ENCODE measurements around the gene DGKH. TPM values are rescaled to one million over a fixed set of nuclear protein-coding genes. Genes with fewer than 3 reads are reported as not detected.

Gene DGKH
- total RNA-seq, 1 donor from 2014 or later: 12.1 TPM

- Mint-ChIP-seq H3K27ac (no peak overlapping the region), H3K4me3 (no peak overlapping the region), H3K9me3 (peaks cover 12% of the 10 kb centered on the region), H3K4me1 (peaks cover 15% of the 10 kb centered on the region), H3K36me3 (no peaks in the 10 kb centered on the region), H3K27me3 (ENCODE audit: insufficient read depth, low read depth) (peaks cover 26% of the 10 kb centered on the region)
- H2AFZ ChIP-seq (replicated peaks): peak overlapping the region; percentile 91
- peaks cover 3% of the 10 kb centered on the region for H3K9me3 ChIP-seq (ENCODE audit: low read depth)
- no peak for DNase-seq (ENCODE audit: low spot score)
- H4K20me1 ChIP-seq (ENCODE audit: low read depth): peaks cover 32% of the 10 kb centered on the region
- TF ChIP-seq, protein P1, sequence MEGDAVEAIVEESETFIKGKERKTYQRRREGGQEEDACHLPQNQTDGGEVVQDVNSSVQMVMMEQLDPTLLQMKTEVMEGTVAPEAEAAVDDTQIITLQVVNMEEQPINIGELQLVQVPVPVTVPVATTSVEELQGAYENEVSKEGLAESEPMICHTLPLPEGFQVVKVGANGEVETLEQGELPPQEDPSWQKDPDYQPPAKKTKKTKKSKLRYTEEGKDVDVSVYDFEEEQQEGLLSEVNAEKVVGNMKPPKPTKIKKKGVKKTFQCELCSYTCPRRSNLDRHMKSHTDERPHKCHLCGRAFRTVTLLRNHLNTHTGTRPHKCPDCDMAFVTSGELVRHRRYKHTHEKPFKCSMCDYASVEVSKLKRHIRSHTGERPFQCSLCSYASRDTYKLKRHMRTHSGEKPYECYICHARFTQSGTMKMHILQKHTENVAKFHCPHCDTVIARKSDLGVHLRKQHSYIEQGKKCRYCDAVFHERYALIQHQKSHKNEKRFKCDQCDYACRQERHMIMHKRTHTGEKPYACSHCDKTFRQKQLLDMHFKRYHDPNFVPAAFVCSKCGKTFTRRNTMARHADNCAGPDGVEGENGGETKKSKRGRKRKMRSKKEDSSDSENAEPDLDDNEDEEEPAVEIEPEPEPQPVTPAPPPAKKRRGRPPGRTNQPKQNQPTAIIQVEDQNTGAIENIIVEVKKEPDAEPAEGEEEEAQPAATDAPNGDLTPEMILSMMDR (IDR thresholded peaks at IDR 0.05): no peak
- TF ChIP-seq EZH2phosphoT487 (IDR thresholded peaks at IDR 0.05) (no peak), EZH2 (IDR thresholded peaks at IDR 0.05) (no peak)
- H3K27me3 ChIP-seq: peaks cover 68% of the 10 kb centered on the region
- peaks cover 45% of the 10 kb centered on the region for H3K79me2 ChIP-seq (ENCODE audit: low read depth)
- peak overlapping the region; percentile 96 for H3K4me2 ChIP-seq
- no peaks in the 10 kb centered on the region for H3K36me3 ChIP-seq
- peaks cover 12% of the 10 kb centered on the region for H3K4me1 ChIP-seq
- H3K9ac ChIP-seq: no peak overlapping the region
- peaks cover 26% of the 10 kb centered on the region for H3F3A ChIP-seq (ENCODE audit: low read depth)
- no peak overlapping the region for H3K27ac ChIP-seq
- peak overlapping the region; percentile 88 for H3K4me3 ChIP-seq
Observed at GRCh38 chr13:42040730-42041010, 7.8 kb upstream of the DGKH start.

DNA sequence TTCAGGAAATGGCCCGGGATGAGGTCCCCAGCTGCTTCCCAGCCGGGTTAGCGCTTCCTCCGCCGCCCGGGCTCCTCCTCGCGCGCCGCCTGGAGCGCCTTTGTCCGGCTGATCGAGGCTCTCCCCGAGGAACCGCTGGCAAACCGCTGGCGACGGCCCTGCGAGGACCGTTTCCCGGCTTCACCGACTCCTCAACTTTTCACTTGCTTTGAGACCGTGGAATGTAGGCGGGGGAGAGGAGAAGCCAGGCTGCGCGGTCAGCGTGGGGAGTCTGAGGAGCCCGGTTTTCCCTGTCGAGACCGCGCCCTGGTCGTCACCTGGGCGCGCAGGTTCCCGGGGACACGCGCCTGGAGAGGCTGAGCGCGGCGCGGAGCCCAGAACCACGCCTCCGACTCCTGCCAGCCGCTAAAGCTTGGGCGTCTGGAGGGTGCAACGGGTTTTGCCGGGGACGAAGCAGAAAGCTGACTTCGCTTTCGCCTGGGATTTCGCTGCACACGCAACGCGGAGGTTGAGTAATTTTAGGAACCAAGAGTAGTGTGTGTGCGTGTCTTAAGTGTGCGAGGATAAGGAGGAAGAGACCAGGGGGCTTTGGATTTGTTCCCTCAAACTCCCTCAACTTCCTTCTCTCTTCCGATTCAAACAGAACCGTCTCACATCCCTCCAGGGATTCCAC, 7.3 kb upstream of the DGKH start:
- DNase-seq (ENCODE audit: low spot score): peak; percentile 68
- H3K4me2 ChIP-seq: peak overlapping the region; percentile 96
- Mint-ChIP-seq H3K9me3 (peaks cover 7% of the 10 kb centered on the region), H3K36me3 (no peaks in the 10 kb centered on the region), H3K4me1 (peaks cover 15% of the 10 kb centered on the region), H3K4me3 (peak overlapping the region; percentile 99), H3K27ac (no peak overlapping the region), H3K27me3 (ENCODE audit: insufficient read depth, low read depth) (peaks cover 26% of the 10 kb centered on the region)
- no peak overlapping the region for H3K9ac ChIP-seq
- peaks cover 72% of the 10 kb centered on the region for H3K27me3 ChIP-seq
- peak overlapping the region; percentile 91 for H2AFZ ChIP-seq (replicated peaks)
- H3K9me3 ChIP-seq (ENCODE audit: low read depth): no peaks in the 10 kb centered on the region
- H3K4me3 ChIP-seq: peak overlapping the region; percentile 88
- H3K79me2 ChIP-seq (ENCODE audit: low read depth): peaks cover 49% of the 10 kb centered on the region
- H4K20me1 ChIP-seq (ENCODE audit: low read depth): peaks cover 37% of the 10 kb centered on the region
- peaks cover 26% of the 10 kb centered on the region for H3F3A ChIP-seq (ENCODE audit: low read depth)
- no peak overlapping the region for H3K27ac ChIP-seq
- TF ChIP-seq EZH2 (IDR thresholded peaks at IDR 0.05) (peak; percentile 50), EZH2phosphoT487 (IDR thresholded peaks at IDR 0.05) (no peak)
- TF ChIP-seq, protein P1 (IDR thresholded peaks at IDR 0.05): no peak
- no peaks in the 10 kb centered on the region for H3K36me3 ChIP-seq
- H3K4me1 ChIP-seq: peaks cover 12% of the 10 kb centered on the region

DNA sequence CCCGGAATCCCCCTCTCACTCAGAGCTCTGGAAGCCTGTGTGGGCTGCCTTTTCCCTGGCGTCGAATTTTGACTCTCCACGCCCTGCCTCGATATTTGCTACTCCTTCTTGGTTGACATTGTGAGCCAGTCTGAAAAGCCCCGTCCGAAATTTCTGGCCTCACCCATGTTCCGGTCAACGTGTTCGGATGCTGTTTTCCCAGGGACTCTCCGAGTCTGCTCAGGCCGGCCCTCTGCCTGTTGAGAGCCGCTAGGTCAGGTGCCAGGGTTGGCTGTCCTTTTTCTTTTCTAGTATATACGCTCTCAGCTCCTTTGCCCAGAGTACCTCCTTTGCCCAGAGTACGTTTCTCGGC, 6.8 kb upstream of the DGKH start:
- Histone ChIP-seq H3K36me3 (no peaks in the 10 kb centered on the region), H3K27ac (no peak overlapping the region), H3K4me2 (peak overlapping the region; percentile 96), H3F3A (ENCODE audit: low read depth) (peaks cover 26% of the 10 kb centered on the region), H3K4me3 (peak overlapping the region; percentile 88), H2AFZ (replicated peaks) (peak overlapping the region; percentile 91), H3K4me1 (peaks cover 12% of the 10 kb centered on the region), H3K9ac (no peak overlapping the region), H4K20me1 (ENCODE audit: low read depth) (peaks cover 42% of the 10 kb centered on the region), H3K27me3 (peaks cover 72% of the 10 kb centered on the region), H3K79me2 (ENCODE audit: low read depth) (peaks cover 54% of the 10 kb centered on the region), H3K9me3 (ENCODE audit: low read depth) (no peaks in the 10 kb centered on the region)
- Mint-ChIP-seq H3K36me3 (no peaks in the 10 kb centered on the region), H3K9me3 (peaks cover 3% of the 10 kb centered on the region), H3K27me3 (ENCODE audit: insufficient read depth, low read depth) (peaks cover 24% of the 10 kb centered on the region), H3K27ac (no peak overlapping the region), H3K4me3 (peak overlapping the region; percentile 99), H3K4me1 (peaks cover 16% of the 10 kb centered on the region)
- DNase-seq (ENCODE audit: low spot score): peak; percentile 76
- TF ChIP-seq EZH2phosphoT487 (IDR thresholded peaks at IDR 0.05) (no peak), EZH2 (IDR thresholded peaks at IDR 0.05) (peak; percentile 47)
- TF ChIP-seq, protein P1 (IDR thresholded peaks at IDR 0.05): peak; percentile 43
